Measurements from ENCODE around the gene RGS3.

Gene RGS3

DNA sequence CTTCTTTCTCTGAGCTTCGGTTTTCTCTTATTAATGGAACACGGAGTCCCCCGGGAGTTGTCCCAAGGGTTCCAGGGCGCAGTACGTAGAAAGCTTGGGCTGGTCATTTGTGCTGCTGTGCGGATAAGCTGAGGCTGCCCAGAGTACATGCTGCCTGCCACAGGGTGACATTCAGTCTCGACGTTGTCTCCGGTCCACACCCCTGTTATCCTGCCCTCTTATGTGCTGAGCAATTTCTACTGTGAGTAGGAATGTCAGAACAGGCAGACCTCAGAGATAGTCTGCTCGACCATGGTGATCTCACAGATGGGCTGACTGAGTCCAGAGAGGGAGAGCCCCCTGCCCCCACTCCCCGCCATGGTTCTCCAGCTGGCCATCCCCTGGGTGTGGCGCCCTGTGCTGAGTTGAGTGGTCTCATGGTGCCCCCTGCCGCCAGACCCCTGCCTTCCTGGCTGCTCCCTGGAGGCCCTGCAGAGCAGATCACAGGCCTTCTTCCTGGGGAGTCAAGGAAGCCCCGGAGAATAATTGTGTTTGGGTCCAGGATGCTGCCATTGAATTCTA, 124.0 kb downstream of the RGS3 start:
- H3K4me1 ChIP-seq (ENCODE audit: insufficient read depth, poor library complexity, severe bottlenecking): peaks cover 5% of the 10 kb centered on the region
- DNase-seq (ENCODE audit: low spot score): no peak
- H3K9me3 ChIP-seq (ENCODE audit: severe bottlenecking): no peaks in the 10 kb centered on the region
- no peak overlapping the region for H3K4me3 ChIP-seq (ENCODE audit: severe bottlenecking)
- no peak for ATAC-seq (ENCODE audit: low read depth)
- H3K27ac ChIP-seq (ENCODE audit: poor library complexity, severe bottlenecking): no peak overlapping the region
- TF ChIP-seq, protein P1, sequence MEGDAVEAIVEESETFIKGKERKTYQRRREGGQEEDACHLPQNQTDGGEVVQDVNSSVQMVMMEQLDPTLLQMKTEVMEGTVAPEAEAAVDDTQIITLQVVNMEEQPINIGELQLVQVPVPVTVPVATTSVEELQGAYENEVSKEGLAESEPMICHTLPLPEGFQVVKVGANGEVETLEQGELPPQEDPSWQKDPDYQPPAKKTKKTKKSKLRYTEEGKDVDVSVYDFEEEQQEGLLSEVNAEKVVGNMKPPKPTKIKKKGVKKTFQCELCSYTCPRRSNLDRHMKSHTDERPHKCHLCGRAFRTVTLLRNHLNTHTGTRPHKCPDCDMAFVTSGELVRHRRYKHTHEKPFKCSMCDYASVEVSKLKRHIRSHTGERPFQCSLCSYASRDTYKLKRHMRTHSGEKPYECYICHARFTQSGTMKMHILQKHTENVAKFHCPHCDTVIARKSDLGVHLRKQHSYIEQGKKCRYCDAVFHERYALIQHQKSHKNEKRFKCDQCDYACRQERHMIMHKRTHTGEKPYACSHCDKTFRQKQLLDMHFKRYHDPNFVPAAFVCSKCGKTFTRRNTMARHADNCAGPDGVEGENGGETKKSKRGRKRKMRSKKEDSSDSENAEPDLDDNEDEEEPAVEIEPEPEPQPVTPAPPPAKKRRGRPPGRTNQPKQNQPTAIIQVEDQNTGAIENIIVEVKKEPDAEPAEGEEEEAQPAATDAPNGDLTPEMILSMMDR (IDR thresholded peaks at IDR 0.05; ENCODE audit: poor library complexity, severe bottlenecking): no peak
- H3K36me3 ChIP-seq (ENCODE audit: low read depth): peaks cover 21% of the 10 kb centered on the region
- H3K27me3 ChIP-seq (ENCODE audit: insufficient read depth, poor library complexity, severe bottlenecking): no peaks in the 10 kb centered on the region

DNA sequence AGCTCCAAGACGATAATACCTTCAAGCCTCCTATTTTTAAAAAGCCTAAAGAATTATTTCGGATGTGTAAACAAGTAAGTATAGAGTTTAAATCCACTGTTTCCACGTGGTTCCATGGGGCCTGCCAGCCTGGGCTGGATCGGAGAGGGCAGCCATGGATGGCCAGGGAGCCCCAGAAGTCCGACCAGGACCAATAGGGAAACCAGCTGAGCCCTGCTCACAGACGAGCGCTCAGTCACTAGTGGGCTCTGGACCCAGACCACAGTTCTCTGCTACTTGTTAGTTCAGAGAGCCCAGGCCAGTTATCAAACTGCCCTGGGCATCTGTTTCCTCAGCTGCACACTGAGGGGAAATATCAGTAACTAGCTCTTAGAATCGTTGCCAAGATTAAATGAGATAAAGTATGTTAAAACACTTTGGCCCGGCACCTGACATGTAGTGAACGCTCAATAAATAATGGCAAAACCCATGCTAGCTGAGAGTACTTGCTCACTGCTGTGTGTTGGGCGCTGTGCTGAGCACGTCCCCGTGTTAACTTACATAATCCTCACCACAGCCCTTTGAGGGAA, 124.8 kb downstream of the RGS3 start:
- H3K9me3 ChIP-seq (ENCODE audit: severe bottlenecking): no peaks in the 10 kb centered on the region
- peaks cover 20% of the 10 kb centered on the region for H3K36me3 ChIP-seq (ENCODE audit: low read depth)
- H3K27ac ChIP-seq (ENCODE audit: poor library complexity, severe bottlenecking): no peak overlapping the region
- no peaks in the 10 kb centered on the region for H3K27me3 ChIP-seq (ENCODE audit: insufficient read depth, poor library complexity, severe bottlenecking)
- no peak for DNase-seq (ENCODE audit: low spot score)
- ATAC-seq (ENCODE audit: low read depth): no peak
- TF ChIP-seq, protein P1 (IDR thresholded peaks at IDR 0.05; ENCODE audit: poor library complexity, severe bottlenecking): no peak
- no peak overlapping the region for H3K4me3 ChIP-seq (ENCODE audit: severe bottlenecking)
- peaks cover under 1% of the 10 kb centered on the region for H3K4me1 ChIP-seq (ENCODE audit: insufficient read depth, poor library complexity, severe bottlenecking)

DNA sequence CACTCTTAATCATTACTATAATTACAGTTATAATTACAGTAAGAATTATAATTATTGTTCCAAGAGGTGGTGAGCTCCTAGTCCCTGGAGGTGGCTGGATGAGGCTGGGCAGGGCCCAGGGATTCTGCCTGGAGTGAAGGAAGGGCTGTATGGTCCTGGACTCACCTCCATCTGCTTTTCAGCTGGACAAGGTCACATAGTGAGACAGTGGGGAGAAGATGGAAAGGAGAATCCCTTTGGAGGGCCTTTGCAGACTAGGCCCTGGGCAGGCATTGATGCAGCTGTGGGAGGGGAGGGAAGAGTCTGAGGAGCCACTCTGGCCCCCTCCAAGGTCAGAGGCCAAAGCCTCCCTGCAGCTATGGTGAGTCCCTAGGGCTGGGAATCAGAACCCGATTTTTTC, 125.4 kb downstream of the RGS3 start:
- TF ChIP-seq, protein P1 (IDR thresholded peaks at IDR 0.05; ENCODE audit: poor library complexity, severe bottlenecking): no peak
- H3K27ac ChIP-seq (ENCODE audit: poor library complexity, severe bottlenecking): no peak overlapping the region
- H3K9me3 ChIP-seq (ENCODE audit: severe bottlenecking): no peaks in the 10 kb centered on the region
- peaks cover 14% of the 10 kb centered on the region for H3K36me3 ChIP-seq (ENCODE audit: low read depth)
- DNase-seq (ENCODE audit: low spot score) (no peak), ATAC-seq (ENCODE audit: low read depth) (no peak)
- no peak overlapping the region for H3K4me3 ChIP-seq (ENCODE audit: severe bottlenecking)
- H3K27me3 ChIP-seq (ENCODE audit: insufficient read depth, poor library complexity, severe bottlenecking): no peaks in the 10 kb centered on the region
- peaks cover 5% of the 10 kb centered on the region for H3K4me1 ChIP-seq (ENCODE audit: insufficient read depth, poor library complexity, severe bottlenecking)

DNA sequence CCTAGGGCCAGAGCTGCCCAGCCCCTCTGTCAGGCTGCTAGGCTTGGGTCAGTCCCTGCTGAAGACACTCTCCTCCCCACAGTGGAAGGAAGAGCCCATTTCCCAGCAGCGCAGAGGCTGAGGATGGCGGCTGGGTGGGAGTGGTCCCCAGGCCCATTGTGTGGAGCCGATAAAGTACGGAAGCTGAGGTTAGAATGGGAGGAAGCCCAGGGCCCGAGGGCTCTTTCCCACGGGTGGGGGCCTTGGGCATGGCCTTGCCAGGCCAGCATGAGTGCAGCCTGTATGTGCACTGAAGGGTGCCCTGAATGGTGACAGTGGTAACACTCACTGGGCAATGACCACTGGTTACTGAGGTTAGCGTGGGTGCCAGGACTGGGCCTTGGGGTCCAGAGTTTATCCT, 125.9 kb downstream of the RGS3 start:
- Histone ChIP-seq H3K27ac (ENCODE audit: poor library complexity, severe bottlenecking) (no peak overlapping the region), H3K9me3 (ENCODE audit: severe bottlenecking) (no peaks in the 10 kb centered on the region), H3K4me1 (ENCODE audit: insufficient read depth, poor library complexity, severe bottlenecking) (peaks cover 5% of the 10 kb centered on the region), H3K36me3 (ENCODE audit: low read depth) (peaks cover 11% of the 10 kb centered on the region), H3K27me3 (ENCODE audit: insufficient read depth, poor library complexity, severe bottlenecking) (no peaks in the 10 kb centered on the region), H3K4me3 (ENCODE audit: severe bottlenecking) (no peak overlapping the region)
- no peak for ATAC-seq (ENCODE audit: low read depth)
- no peak for DNase-seq (ENCODE audit: low spot score)
- TF ChIP-seq, protein P1 (IDR thresholded peaks at IDR 0.05; ENCODE audit: poor library complexity, severe bottlenecking): no peak

DNA sequence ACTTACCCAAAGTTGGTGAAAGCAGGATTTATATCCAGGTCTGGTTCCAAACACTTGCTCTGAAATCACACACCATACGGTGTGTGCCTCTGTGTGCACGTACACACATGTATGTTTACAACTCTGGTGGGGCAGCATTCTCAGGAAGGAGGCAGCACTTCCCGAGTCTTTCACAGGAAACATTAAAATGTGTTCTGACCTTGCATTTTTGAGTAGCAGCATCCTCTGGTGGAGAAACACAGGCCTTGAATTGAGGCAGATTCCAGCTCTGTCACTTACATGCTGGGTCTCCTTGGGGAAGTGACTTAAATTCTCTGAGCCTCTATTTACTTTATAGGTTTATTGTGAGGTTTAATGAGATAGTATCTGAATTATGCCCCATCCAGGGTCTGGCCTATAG, 126.4 kb downstream of the RGS3 start:
- ATAC-seq (ENCODE audit: low read depth): no peak
- Histone ChIP-seq H3K9me3 (ENCODE audit: severe bottlenecking) (no peaks in the 10 kb centered on the region), H3K4me3 (ENCODE audit: severe bottlenecking) (no peak overlapping the region), H3K27ac (ENCODE audit: poor library complexity, severe bottlenecking) (no peak overlapping the region), H3K27me3 (ENCODE audit: insufficient read depth, poor library complexity, severe bottlenecking) (no peaks in the 10 kb centered on the region), H3K4me1 (ENCODE audit: insufficient read depth, poor library complexity, severe bottlenecking) (peaks cover 5% of the 10 kb centered on the region), H3K36me3 (ENCODE audit: low read depth) (peaks cover 6% of the 10 kb centered on the region)
- no peak for DNase-seq (ENCODE audit: low spot score)
- TF ChIP-seq, protein P1 (IDR thresholded peaks at IDR 0.05; ENCODE audit: poor library complexity, severe bottlenecking): peak; percentile 71

All from RWPE2 (cell line).